ENCODE results near the gene RETREG3. TPM values are rescaled to one million over a fixed set of nuclear protein-coding genes. Genes with fewer than 3 reads are reported as not detected.
"Not testable (repeated sequence)": the region's sequence is repeated elsewhere in the genome, so short reads cannot be mapped to it uniquely, and the experiment has no call there.

The RETREG3 gene
- polyA plus RNA-seq, 2 of the 4 experiments (the other 2 are of a cell fraction) = 24.2 to 28.3 TPM

GRCh38 chr17:42545755-42546505 lies 63.2 kb downstream of the RETREG3 start:
- H3K4me3 ChIP-seq; H3K27ac ChIP-seq; H3K4me2 ChIP-seq; H3K9me3 ChIP-seq; ATAC-seq; DNase-seq (ENCODE audit: low read depth in 1 of 2, low spot score in 1 of 2); POLR2A ChIA-PET: not testable (repeated sequence)
- peak; percentile 92 for FAIRE-seq
- peaks cover 18% of the 10 kb centered on the region for H3K4me1 ChIP-seq
- CTCF ChIA-PET = interaction anchor here (0.6 to 4.2 kb wide), 7 partner anchors 9 to 392 kb away, joined by 3 to 37 read pairs (median 5); partner anchors contain the start of genes NAGLU and PSMC3IP
- 91% methylated on average over 9 of the region's 9 CpGs for WGBS (ENCODE audit: missing lambda C conversion rate)

GRCh38 chr17:42544874-42545283 lies 64.3 kb downstream of the RETREG3 start:
- POLR2A ChIA-PET = no interaction called here
- no peak for TF ChIP-seq FOSL2 (IDR thresholded peaks at IDR 0.05)
- TF ChIP-seq FOSL2 (CRISPR knock-in tag; IDR thresholded peaks at IDR 0.05) = no peak
- no peak for TF ChIP-seq EHF (CRISPR knock-in tag; IDR thresholded peaks at IDR 0.05)
- no peak for TF ChIP-seq POLR2AphosphoS2 (conservative IDR thresholded peaks at IDR 0.05; ENCODE audit: low read length)
- TF ChIP-seq RNF2 (IDR thresholded peaks at IDR 0.05; ENCODE audit: borderline replicate concordance, low read depth) = no peak
- TF ChIP-seq KDM1A (IDR thresholded peaks at IDR 0.05; ENCODE audit: low read depth) = no peak
- TF ChIP-seq JUNB (IDR thresholded peaks at IDR 0.05) = no peak
- TF ChIP-seq BHLHE40 (IDR thresholded peaks at IDR 0.05; ENCODE audit: low read depth, low read length) = no peak
- ATAC-seq = no peak
- CTCF ChIA-PET = interaction anchor here (1.0 to 4.2 kb wide), 3 partner anchors 8 to 233 kb away, joined by 3 to 37 read pairs (median 3); partner anchors contain the start of gene NAGLU
- no peak for DNase-seq (ENCODE audit: low read depth in 1 of 2, low spot score in 1 of 2)
- 81% methylated on average over 8 of the region's 8 CpGs for WGBS (ENCODE audit: missing lambda C conversion rate)
- no peak overlapping the region for H3K27ac ChIP-seq
- no peak overlapping the region for H3K4me2 ChIP-seq
- no peak overlapping the region for H3K4me3 ChIP-seq
- H3K4me1 ChIP-seq = peaks cover 21% of the 10 kb centered on the region
- no peak for FAIRE-seq
- H3K9me3 ChIP-seq = no peaks in the 10 kb centered on the region

DNA sequence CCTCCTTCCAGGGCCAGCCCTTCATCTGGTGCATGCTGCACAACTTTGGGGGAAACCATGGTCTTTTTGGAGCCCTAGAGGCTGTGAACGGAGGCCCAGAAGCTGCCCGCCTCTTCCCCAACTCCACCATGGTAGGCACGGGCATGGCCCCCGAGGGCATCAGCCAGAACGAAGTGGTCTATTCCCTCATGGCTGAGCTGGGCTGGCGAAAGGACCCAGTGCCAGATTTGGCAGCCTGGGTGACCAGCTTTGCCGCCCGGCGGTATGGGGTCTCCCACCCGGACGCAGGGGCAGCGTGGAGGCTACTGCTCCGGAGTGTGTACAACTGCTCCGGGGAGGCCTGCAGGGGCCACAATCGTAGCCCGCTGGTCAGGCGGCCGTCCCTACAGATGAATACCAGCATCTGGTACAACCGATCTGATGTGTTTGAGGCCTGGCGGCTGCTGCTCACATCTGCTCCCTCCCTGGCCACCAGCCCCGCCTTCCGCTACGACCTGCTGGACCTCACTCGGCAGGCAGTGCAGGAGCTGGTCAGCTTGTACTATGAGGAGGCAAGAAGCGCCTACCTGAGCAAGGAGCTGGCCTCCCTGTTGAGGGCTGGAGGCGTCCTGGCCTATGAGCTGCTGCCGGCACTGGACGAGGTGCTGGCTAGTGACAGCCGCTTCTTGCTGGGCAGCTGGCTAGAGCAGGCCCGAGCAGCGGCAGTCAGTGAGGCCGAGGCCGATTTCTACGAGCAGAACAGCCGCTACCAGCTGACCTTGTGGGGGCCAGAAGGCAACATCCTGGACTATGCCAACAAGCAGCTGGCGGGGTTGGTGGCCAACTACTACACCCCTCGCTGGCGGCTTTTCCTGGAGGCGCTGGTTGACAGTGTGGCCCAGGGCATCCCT lies 65.7 kb downstream of the RETREG3 start:
- Histone ChIP-seq H3K9me3 (no peaks in the 10 kb centered on the region), H3K4me2 (no peak overlapping the region), H3K4me3 (no peak overlapping the region), H3K4me1 (peaks cover 16% of the 10 kb centered on the region), H3K27ac (no peak overlapping the region)
- 95% methylated on average over 39 of the region's 39 CpGs for WGBS (ENCODE audit: missing lambda C conversion rate)
- no peak for TF ChIP-seq ZC3H11A (IDR thresholded peaks at IDR 0.05)
- no peak for TF ChIP-seq ESRRA (IDR thresholded peaks at IDR 0.05; ENCODE audit: borderline replicate concordance, low read length)
- no peak for TF ChIP-seq HOXB5 (CRISPR knock-in tag; IDR thresholded peaks at IDR 0.05)
- no peak for TF ChIP-seq MAX (IDR thresholded peaks at IDR 0.05)
- no peak for TF ChIP-seq FOSB (CRISPR knock-in tag; IDR thresholded peaks at IDR 0.05)
- no peak for TF ChIP-seq SREBF2 (IDR thresholded peaks at IDR 0.05)
- TF ChIP-seq E2F6 (IDR thresholded peaks at IDR 0.05; ENCODE audit: borderline replicate concordance, low read depth) = no peak
- no peak for TF ChIP-seq BHLHE40 (IDR thresholded peaks at IDR 0.05; ENCODE audit: low read depth, low read length)
- no peak for TF ChIP-seq CBX8 (IDR thresholded peaks at IDR 0.05)
- TF ChIP-seq HOXA7 (CRISPR knock-in tag; IDR thresholded peaks at IDR 0.05) = no peak
- no peak for TF ChIP-seq POLR2A (IDR thresholded peaks at IDR 0.05; ENCODE audit: low read length)
- no peak for TF ChIP-seq CEBPB (IDR thresholded peaks at IDR 0.05)
- FAIRE-seq = no peak
- ChIA-PET POLR2A (no interaction called here), CTCF (interaction anchor here (0.5 to 1.8 kb wide), 5 partner anchors 9 to 221 kb away, joined by 3 to 8 read pairs (median 3); partner anchors contain the start of gene HSD17B1)
- DNase-seq (ENCODE audit: low read depth in 1 of 2, low spot score in 1 of 2) = no peak
- ATAC-seq = no peak
